Smooth muscle cell (in vitro differentiated cells): ENCODE data around the gene CHMP4B. TPM values are rescaled to one million over a fixed set of nuclear protein-coding genes. Genes with fewer than 3 reads are reported as not detected.

Source experiments
- DNase-seq: peaks from one replicate; lab custom pipeline; 2025; ENCODE audit not compliant: unreplicated experiment; lab: John Stamatoyannopoulos, UW
- H2AFZ ChIP-seq: fragments of 200-600 bp; sonication (generic); 2 replicates; pipeline ENCODE4 v1.6.0; 2016; ENCODE audit warnings: antibody characterized with exemption, low read depth, mild to moderate bottlenecking
- H3F3A ChIP-seq: fragments of 200-600 bp; sonication (generic); 2 replicates; pipeline ENCODE4 v1.6.0; 2017; ENCODE audit warnings: antibody characterized with exemption, low read depth
- H3K27ac ChIP-seq: fragments of 200-600 bp; sonication (generic); 2 replicates; pipeline ENCODE4 v1.5.1; 2016; ENCODE audit warnings: low read depth, mild to moderate bottlenecking
- H3K27me3 ChIP-seq: fragments of 200-600 bp; sonication (generic); 2 replicates; pipeline ENCODE4 v1.6.1; 2016; ENCODE audit warnings: low read depth, mild to moderate bottlenecking
- H3K36me3 ChIP-seq: fragments of 200-600 bp; sonication (generic); 2 replicates; pipeline ENCODE4 v1.5.1; 2016; ENCODE audit warnings: low read depth
- H3K4me1 ChIP-seq: fragments of 200-600 bp; sonication (generic); 2 replicates; pipeline ENCODE4 v1.5.1; 2016; ENCODE audit warnings: low read depth
- H3K4me2 ChIP-seq: fragments of 200-600 bp; sonication (generic); 2 replicates; pipeline ENCODE4 v1.6.0; 2016; ENCODE audit warnings: mild to moderate bottlenecking
- H3K4me3 ChIP-seq: fragments of 200-600 bp; sonication (generic); 2 replicates; pipeline ENCODE4 v1.5.1; 2016; ENCODE audit warnings: mild to moderate bottlenecking
- H3K79me2 ChIP-seq: fragments of 200-600 bp; sonication (generic); 2 replicates; pipeline ENCODE4 v1.6.0; 2016; ENCODE audit warnings: low read depth, mild to moderate bottlenecking
- H3K9ac ChIP-seq: fragments of 200-600 bp; sonication (generic); 2 replicates; pipeline ENCODE4 v1.6.0; 2016; ENCODE audit warnings: low read depth
- H3K9me3 ChIP-seq: fragments of 200-600 bp; sonication (generic); replicated peaks from 2 replicates; pipeline ENCODE4 v1.5.1; 2016; ENCODE audit warnings: low read depth
- H4K20me1 ChIP-seq: fragments of 200-600 bp; sonication (generic); 2 replicates; pipeline ENCODE4 v1.6.0; 2016; ENCODE audit warnings: low read depth
- WGBS: methylation state at CpG from one replicate; pipeline ENCODE4 v1.1.7; 2016; ENCODE audit warnings: low lambda C conversion rate; 5-methylcytosine and 5-hydroxymethylcytosine counted together
- polyA plus RNA-seq: library from polyadenylated mRNA; unstranded; fragments of >200 nt; fragmentation: Nextera tagmentation; extraction: Ambion mirVana; gene quantifications from 2 replicates; pipeline ENCODE4 v1.2.1, GENCODE V29; 2016
- total RNA-seq: library from RNA; depleted of rRNA; stranded (reverse); fragments of >200 nt; gene quantifications from 2 replicates; pipeline ENCODE4 v1.2.3, GENCODE V29; 2014
- TF ChIP-seq, protein P1 (sequence below): fragments of 200-600 bp; sonication (generic); IDR thresholded peaks from 2 replicates; pipeline ENCODE4 v1.5.1; 2017; ENCODE audit warnings: borderline replicate concordance, mild to moderate bottlenecking, antibody characterized with exemption; ENCODE audit not compliant: insufficient read depth, poor library complexity, severe bottlenecking

CHMP4B gene
- total and polyA plus RNA-seq, 2 experiments from 2014 or later = 6.2 to 49.4 TPM

DNA sequence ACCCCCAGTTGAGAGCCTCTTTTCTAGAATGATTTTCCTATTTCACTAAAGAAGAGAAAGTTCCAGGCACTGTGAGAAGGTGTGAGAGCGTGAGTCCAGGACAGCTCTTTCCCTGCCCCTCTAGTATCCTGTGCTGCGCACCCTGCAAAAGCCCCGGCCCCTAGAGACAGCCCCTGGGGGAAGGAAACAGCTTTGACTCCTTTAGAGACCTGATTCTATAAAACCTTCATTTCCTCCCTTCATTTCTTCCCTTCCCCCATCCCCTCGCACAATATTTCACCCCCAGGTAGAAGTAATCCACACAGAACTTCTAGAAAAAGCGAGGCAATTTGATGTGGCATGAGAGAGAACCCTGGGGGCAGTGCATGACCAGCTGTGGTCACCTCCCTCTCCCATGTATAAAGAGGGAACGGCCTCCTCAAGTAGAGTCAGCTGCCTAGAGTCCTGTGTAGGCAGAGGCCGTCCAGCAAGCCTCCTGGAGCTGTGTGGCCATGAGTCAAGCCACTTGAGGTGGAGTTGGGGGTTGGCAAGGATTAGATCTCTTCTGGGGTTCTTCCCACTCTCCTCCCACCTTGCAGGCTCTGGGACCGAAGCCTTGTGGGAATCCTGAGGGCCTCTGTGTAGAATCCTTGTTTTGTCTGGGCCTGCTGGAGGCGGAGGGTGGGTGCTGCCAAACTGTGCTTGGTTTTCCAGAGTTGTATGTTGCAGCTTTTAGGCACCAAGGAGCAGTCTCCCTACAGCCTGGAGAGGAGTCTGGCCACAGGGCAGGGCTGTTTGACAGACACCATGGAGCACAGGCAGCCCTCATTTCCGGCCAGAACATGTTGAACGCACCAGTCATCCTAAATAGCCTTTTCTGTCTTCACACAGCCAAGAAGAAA is 41.7 kb downstream of the CHMP4B start:
- Histone ChIP-seq H3K27ac (no peak overlapping the region), H3K4me1 (no peaks in the 10 kb centered on the region), H3K4me2 (no peak overlapping the region), H3K9ac (no peak overlapping the region), H3F3A (peaks cover under 1% of the 10 kb centered on the region), H3K9me3 (no peaks in the 10 kb centered on the region), H4K20me1 (peaks cover 80% of the 10 kb centered on the region), H3K27me3 (no peaks in the 10 kb centered on the region), H2AFZ (no peak overlapping the region), H3K4me3 (no peak overlapping the region), H3K79me2 (peaks cover 25% of the 10 kb centered on the region), H3K36me3 (no peaks in the 10 kb centered on the region)
- WGBS = 88% methylated on average over 11 of the region's 11 CpGs
- DNase-seq = no peak
- TF ChIP-seq, protein P1, sequence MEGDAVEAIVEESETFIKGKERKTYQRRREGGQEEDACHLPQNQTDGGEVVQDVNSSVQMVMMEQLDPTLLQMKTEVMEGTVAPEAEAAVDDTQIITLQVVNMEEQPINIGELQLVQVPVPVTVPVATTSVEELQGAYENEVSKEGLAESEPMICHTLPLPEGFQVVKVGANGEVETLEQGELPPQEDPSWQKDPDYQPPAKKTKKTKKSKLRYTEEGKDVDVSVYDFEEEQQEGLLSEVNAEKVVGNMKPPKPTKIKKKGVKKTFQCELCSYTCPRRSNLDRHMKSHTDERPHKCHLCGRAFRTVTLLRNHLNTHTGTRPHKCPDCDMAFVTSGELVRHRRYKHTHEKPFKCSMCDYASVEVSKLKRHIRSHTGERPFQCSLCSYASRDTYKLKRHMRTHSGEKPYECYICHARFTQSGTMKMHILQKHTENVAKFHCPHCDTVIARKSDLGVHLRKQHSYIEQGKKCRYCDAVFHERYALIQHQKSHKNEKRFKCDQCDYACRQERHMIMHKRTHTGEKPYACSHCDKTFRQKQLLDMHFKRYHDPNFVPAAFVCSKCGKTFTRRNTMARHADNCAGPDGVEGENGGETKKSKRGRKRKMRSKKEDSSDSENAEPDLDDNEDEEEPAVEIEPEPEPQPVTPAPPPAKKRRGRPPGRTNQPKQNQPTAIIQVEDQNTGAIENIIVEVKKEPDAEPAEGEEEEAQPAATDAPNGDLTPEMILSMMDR = no peak

DNA sequence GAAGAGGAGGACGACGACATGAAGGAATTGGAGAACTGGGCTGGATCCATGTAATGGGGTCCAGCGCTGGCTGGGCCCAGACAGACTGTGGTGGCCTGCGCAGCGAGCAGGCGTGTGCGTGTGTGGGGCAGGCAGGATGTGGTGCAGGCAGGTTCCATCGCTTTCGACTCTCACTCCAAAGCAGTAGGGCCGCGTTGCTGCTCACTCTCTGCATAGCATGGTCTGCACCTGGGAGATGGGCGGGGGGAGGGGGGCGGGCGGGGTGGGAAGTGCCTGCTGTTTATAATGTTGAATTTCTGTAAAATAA is 42.3 kb downstream of the CHMP4B start:
- Histone ChIP-seq H3K4me2 (no peak overlapping the region), H3F3A (peaks cover 7% of the 10 kb centered on the region), H3K4me3 (no peak overlapping the region), H3K36me3 (no peaks in the 10 kb centered on the region), H3K9me3 (no peaks in the 10 kb centered on the region), H3K79me2 (peaks cover 20% of the 10 kb centered on the region), H3K4me1 (no peaks in the 10 kb centered on the region), H3K9ac (no peak overlapping the region), H4K20me1 (peaks cover 74% of the 10 kb centered on the region), H2AFZ (no peak overlapping the region), H3K27me3 (no peaks in the 10 kb centered on the region), H3K27ac (no peak overlapping the region)
- TF ChIP-seq, protein P1 = no peak
- 98% methylated on average over 14 of the region's 14 CpGs for WGBS
- no peak for DNase-seq

DNA sequence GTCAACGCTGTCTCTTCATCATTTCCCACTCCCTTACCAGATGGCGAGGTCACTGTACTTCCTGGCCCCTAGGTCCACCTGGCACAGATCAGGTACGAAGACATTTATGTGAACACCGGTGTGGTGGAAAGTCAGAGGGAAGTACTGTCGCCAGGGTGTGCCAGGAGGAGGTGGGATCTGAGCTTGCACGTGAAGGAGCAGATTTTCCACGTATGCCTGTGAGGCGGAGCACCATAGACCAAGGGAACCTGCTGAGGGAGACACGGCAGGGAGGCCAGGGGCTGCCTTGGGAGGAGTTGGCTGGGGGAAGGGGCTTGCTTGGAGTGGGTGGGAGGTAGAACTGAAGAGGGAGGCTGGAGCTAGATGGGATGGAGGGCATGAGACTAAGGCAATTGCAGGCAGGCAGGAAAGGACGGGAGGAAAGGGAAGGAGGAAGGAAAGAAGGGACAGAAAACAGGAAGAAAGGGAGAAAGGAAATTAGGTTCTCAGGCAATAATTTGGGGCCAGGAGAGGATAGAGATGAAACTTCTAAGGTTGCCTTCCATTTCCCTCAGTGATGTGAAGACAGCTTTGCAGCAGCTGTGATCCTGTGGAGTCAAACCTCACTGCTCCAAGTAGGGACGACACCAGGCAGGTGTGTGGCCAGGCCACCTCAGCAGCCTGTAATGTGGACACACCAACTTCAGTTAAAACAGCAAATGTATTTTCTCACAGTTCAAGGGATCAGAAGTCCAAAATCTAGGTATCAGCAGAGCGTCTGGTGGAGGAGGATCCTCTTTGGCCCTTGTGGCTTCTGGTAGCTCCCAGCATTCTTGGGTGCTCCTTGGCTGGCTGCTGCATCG is 46.8 kb downstream of the CHMP4B start:
- H3K27ac ChIP-seq = no peak overlapping the region
- TF ChIP-seq, protein P1 = no peak
- peaks cover 3% of the 10 kb centered on the region for H3K4me1 ChIP-seq

More for the DNA sequence above, 46.8 kb downstream of the CHMP4B start:
- H3F3A ChIP-seq = peaks cover 9% of the 10 kb centered on the region
- H3K4me3 ChIP-seq = no peak overlapping the region
- H3K9me3 ChIP-seq = no peaks in the 10 kb centered on the region
- peaks cover 29% of the 10 kb centered on the region for H4K20me1 ChIP-seq
- no peaks in the 10 kb centered on the region for H3K27me3 ChIP-seq
- H3K79me2 ChIP-seq = no peaks in the 10 kb centered on the region
- no peak for DNase-seq
- H2AFZ ChIP-seq = no peak overlapping the region
- H3K9ac ChIP-seq = no peak overlapping the region
- no peak overlapping the region for H3K4me2 ChIP-seq
- no peaks in the 10 kb centered on the region for H3K36me3 ChIP-seq
- 94% methylated on average over 13 of the region's 13 CpGs for WGBS
